Activated B cell treated with CpG ODN at 0.5 μM for 24 hours (primary cell): ENCODE data around the gene ZCWPW2. TPM values are rescaled to one million over a fixed set of nuclear protein-coding genes. Genes with fewer than 3 reads are reported as not detected.

Experiments
- ATAC-seq: fragments of 200-7000 bp; cut with Tn5 transposase; one replicate; pipeline ENCODE4 v1.10.0; 2021; ENCODE audit warnings: low read depth, mild to moderate bottlenecking, moderate library complexity
- CTCF ChIA-PET: fragments of 350-600 bp; sonication (Branson Sonifier 250); formaldehyde crosslinking; loops from one replicate; lab custom pipeline; 2021; ENCODE audit warnings: antibody characterized with exemption; lab: Charles Lee
- POLR2A ChIA-PET: fragments of 350-600 bp; sonication (Branson Sonifier 250); formaldehyde crosslinking; loops from one replicate; lab custom pipeline; 2021; ENCODE audit warnings: antibody characterized with exemption; lab: Charles Lee
- DNase-seq: peaks from one replicate; pipeline ENCODE4 v3.0.0; 2022
- H3K27ac Mint-ChIP-seq: one replicate; pipeline ENCODE4 v1.8.0; 2020; ENCODE audit warnings: mixed read lengths
- H3K27me3 Mint-ChIP-seq: one replicate; pipeline ENCODE4 v1.8.0; 2021; ENCODE audit warnings: mixed read lengths
- H3K36me3 Mint-ChIP-seq: one replicate; pipeline ENCODE4 v1.8.0; 2021; ENCODE audit warnings: low read depth, mixed read lengths
- H3K4me1 Mint-ChIP-seq: one replicate; pipeline ENCODE4 v1.8.0; 2021; ENCODE audit warnings: mixed read lengths
- H3K4me3 Mint-ChIP-seq: one replicate; pipeline ENCODE4 v1.8.0; 2020; ENCODE audit warnings: mild to moderate bottlenecking, mixed read lengths
- H3K9me3 Mint-ChIP-seq: one replicate; pipeline ENCODE4 v1.8.0; 2020; ENCODE audit warnings: mixed read lengths
- intact Hi-C: fragments of 100-400 bp; cut with micrococcal nuclease; formaldehyde crosslinking; loops from one replicate; pipeline ENCODE4 v1.15.1; 2024
- total RNA-seq: library from RNA; stranded (reverse); gene quantifications from 2 replicates; pipeline ENCODE4 v1.2.3, GENCODE V29; 2022
- TF ChIP-seq, protein P1 (sequence below): fragments of 200-600 bp; IDR thresholded peaks from one replicate; pipeline ENCODE4 v1.8.0; 2022; ENCODE audit warnings: antibody characterized with exemption, mild to moderate bottlenecking

Gene ZCWPW2
- total RNA-seq, 1 donor from 2014 or later: not detected

DNA sequence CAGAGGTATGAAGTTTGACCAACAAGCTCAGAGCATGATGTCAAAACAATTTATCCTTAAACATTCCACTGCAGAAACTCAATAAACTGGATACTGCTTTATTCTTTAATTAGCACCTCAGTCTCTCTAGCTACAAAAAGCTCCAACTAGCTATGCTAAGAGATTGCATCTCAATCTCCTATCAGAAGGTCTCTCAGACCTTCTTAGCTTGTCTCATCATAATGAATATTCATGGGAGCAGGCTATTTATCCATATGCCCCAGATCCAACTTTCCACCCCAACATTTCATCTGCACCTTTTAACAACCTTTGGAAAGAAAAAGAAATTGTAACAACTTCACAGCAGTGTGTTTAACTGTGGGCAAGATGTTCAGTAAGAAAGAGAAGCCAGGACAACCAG lies 11.3 kb upstream of the ZCWPW2 start:
- ChIA-PET CTCF (interaction anchor here (1.3 to 4.0 kb wide), 2 partner anchors 9 to 625 kb away, joined by 3 to 19 read pairs; no protein-coding TSS in a partner anchor), POLR2A (interaction anchor here (0.6 to 1.1 kb wide), 2 partner anchors 12 to 625 kb away, joined by 3 to 5 read pairs; no protein-coding TSS in a partner anchor)
- Mint-ChIP-seq H3K4me3 (no peak overlapping the region), H3K27me3 (no peaks in the 10 kb centered on the region), H3K4me1 (no peaks in the 10 kb centered on the region), H3K27ac (no peak overlapping the region), H3K9me3 (no peaks in the 10 kb centered on the region), H3K36me3 (peaks cover 29% of the 10 kb centered on the region)
- DNase-seq (no peak), ATAC-seq (no peak)
- intact Hi-C loops: no loop called here
- TF ChIP-seq, protein P1, sequence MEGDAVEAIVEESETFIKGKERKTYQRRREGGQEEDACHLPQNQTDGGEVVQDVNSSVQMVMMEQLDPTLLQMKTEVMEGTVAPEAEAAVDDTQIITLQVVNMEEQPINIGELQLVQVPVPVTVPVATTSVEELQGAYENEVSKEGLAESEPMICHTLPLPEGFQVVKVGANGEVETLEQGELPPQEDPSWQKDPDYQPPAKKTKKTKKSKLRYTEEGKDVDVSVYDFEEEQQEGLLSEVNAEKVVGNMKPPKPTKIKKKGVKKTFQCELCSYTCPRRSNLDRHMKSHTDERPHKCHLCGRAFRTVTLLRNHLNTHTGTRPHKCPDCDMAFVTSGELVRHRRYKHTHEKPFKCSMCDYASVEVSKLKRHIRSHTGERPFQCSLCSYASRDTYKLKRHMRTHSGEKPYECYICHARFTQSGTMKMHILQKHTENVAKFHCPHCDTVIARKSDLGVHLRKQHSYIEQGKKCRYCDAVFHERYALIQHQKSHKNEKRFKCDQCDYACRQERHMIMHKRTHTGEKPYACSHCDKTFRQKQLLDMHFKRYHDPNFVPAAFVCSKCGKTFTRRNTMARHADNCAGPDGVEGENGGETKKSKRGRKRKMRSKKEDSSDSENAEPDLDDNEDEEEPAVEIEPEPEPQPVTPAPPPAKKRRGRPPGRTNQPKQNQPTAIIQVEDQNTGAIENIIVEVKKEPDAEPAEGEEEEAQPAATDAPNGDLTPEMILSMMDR: no peak

DNA sequence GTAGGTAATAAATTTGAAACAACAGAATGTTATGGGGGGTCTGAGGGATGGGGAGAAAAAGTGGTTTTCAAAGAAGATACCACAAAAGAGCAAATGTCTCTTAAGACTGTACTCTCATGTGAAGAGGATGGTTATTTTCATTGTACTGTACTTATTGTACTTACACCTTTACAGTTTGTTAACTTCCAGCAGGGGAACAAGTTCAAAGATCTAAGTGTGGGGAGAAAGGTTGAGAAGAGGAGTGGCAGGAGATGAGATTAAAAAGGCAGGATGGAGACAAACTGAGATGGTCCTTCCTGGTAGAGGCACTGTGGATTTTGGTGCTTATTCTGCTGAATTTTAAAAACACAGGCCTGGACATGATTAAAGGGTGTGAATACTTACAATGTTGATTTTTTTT lies 5.4 kb upstream of the ZCWPW2 start:
- intact Hi-C loops: no loop called here
- Mint-ChIP-seq H3K4me1 (peaks cover 29% of the 10 kb centered on the region), H3K27me3 (no peaks in the 10 kb centered on the region), H3K27ac (no peak overlapping the region), H3K36me3 (peaks cover 14% of the 10 kb centered on the region), H3K4me3 (no peak overlapping the region), H3K9me3 (no peaks in the 10 kb centered on the region)
- ChIA-PET CTCF (interaction anchor here (0.7 kb wide), 1 partner anchor 965 kb away, joined by 3 read pairs; no protein-coding TSS in a partner anchor), POLR2A (no interaction called here)
- TF ChIP-seq, protein P1: no peak
- ATAC-seq (no peak), DNase-seq (no peak)

DNA sequence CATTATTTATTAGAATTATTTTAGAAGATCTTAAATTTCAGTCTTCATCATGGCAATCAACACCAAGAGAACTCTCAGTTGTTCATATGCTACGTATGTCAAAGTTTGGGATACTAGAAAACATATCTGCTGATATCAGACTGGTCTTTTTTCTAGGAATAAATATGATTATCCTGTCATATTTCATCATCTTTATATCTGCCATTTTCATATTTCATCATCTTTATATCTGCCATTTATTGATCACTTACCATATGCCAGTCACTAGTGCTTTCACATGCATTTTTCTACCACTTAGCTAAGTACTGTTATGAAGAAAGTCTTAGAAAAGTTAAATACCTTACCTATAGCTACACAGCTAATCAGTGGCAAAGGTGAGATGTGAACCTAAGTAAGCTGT lies 2.8 kb upstream of the ZCWPW2 start:
- peaks cover 16% of the 10 kb centered on the region for H3K36me3 Mint-ChIP-seq
- CTCF ChIA-PET: no interaction called here
- H3K4me1 Mint-ChIP-seq: peaks cover 44% of the 10 kb centered on the region
- TF ChIP-seq, protein P1: no peak
- no peak overlapping the region for H3K27ac Mint-ChIP-seq
- H3K27me3 Mint-ChIP-seq: no peaks in the 10 kb centered on the region
- DNase-seq (no peak), ATAC-seq (no peak)
- no peak overlapping the region for H3K4me3 Mint-ChIP-seq
- intact Hi-C loops: loop anchor here (5.0 kb wide), 1 partner anchor 878 kb away; no protein-coding TSS in a partner anchor
- no peaks in the 10 kb centered on the region for H3K9me3 Mint-ChIP-seq
- POLR2A ChIA-PET: no interaction called here

GRCh38 chr3:28347374-28348264 lies 902 bp upstream of the ZCWPW2 start:
- H3K36me3 Mint-ChIP-seq: peaks cover 28% of the 10 kb centered on the region
- ChIA-PET CTCF (interaction anchor here (0.7 to 1.1 kb wide), 2 partner anchors 19 to 990 kb away, joined by 3 read pairs; no protein-coding TSS in a partner anchor), POLR2A (interaction anchor here (0.6 to 1.7 kb wide), 3 partner anchors 19 to 1630 kb away, joined by 3 to 6 read pairs (median 3); no protein-coding TSS in a partner anchor)
- H3K4me3 Mint-ChIP-seq: peak overlapping the region; percentile 97
- H3K27ac Mint-ChIP-seq: peak overlapping the region; percentile 97
- H3K4me1 Mint-ChIP-seq: peaks cover 46% of the 10 kb centered on the region
- peaks cover 4% of the 10 kb centered on the region for H3K9me3 Mint-ChIP-seq
- TF ChIP-seq, protein P1: no peak
- no peak for ATAC-seq
- no peaks in the 10 kb centered on the region for H3K27me3 Mint-ChIP-seq
- intact Hi-C loops: loop anchor here (1.0 to 5.0 kb wide), 4 partner anchors 106 to 979 kb away; partner anchors contain the start of genes CMC1, NEK10 and SLC4A7
- DNase-seq: no peak

- ATAC-seq: no peak
- peak overlapping the region; percentile 97 for H3K4me3 Mint-ChIP-seq
- H3K9me3 Mint-ChIP-seq: peaks cover 4% of the 10 kb centered on the region
- POLR2A ChIA-PET: interaction anchor here (0.6 to 1.7 kb wide), 6 partner anchors 19 to 1630 kb away, joined by 3 to 6 read pairs (median 4); partner anchors contain the start of genes CMC1 and SLC4A7
- TF ChIP-seq, protein P1: no peak
- intact Hi-C loops: loop anchor here (1.0 to 5.0 kb wide), 4 partner anchors 107 to 979 kb away; partner anchors contain the start of genes CMC1, NEK10 and SLC4A7
- DNase-seq: no peak
- H3K27me3 Mint-ChIP-seq: no peaks in the 10 kb centered on the region
- peaks cover 29% of the 10 kb centered on the region for H3K36me3 Mint-ChIP-seq
- CTCF ChIA-PET: interaction anchor here (0.7 to 1.1 kb wide), 2 partner anchors 20 to 990 kb away, joined by 3 read pairs; no protein-coding TSS in a partner anchor
- peaks cover 44% of the 10 kb centered on the region for H3K4me1 Mint-ChIP-seq
- peak overlapping the region; percentile 97 for H3K27ac Mint-ChIP-seq
These were observed 274 bp upstream of the ZCWPW2 start for GRCh38 chr3:28348265-28348628.
